Measurements from ENCODE around the gene VWA8.

Gene VWA8

DNA sequence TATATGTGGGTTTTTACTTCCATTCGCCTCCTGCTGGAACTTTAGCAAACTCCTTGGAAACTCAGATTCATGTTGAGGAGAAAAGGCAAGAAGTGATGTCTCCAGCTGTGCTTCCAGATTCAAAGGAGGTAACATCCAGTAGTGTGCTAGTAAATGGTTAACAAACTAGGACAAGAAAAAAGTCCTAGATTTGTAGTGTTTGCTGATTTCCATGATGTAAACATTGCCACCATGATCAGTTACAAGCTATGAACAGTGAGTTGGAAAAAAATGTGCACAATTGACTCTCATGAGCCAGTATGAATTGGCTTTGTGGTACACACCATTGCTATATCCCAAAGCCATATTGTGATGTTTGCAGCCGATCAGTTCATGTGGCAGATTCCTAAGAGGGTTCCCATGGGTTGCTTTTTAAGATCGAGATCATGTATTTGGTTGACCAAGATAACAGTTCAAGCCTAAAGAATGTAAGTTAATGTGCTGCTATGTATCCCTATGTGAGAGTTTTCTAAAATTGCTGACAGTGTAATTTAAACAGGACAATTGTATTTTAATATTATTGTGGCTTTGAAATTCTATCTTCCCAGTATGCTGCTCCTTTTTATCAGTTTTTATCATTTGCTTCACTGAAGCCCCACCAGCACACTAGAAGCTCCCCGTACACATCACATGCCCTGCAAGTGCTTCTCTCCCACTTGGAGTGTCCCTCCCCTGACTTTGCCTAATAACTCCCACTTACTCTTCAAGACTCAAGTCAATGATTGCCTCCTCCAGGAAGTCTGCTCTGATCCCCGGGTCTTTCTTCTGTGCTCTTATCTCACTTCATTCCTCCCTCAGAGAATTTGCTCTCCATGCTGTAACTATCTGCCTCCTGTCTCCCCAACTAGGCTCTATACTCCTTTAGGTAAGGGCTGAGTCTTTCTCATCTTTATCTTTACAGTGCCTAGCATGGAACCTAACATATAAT is 355.3 kb downstream of the VWA8 start:
- Histone ChIP-seq H3K27me3 (ENCODE audit: insufficient read depth, poor library complexity, severe bottlenecking) (no peaks in the 10 kb centered on the region), H3K9me3 (ENCODE audit: severe bottlenecking) (no peaks in the 10 kb centered on the region), H3K4me1 (ENCODE audit: insufficient read depth, poor library complexity, severe bottlenecking) (peaks cover 21% of the 10 kb centered on the region), H3K27ac (ENCODE audit: poor library complexity, severe bottlenecking) (no peak overlapping the region), H3K4me3 (ENCODE audit: severe bottlenecking) (no peak overlapping the region), H3K36me3 (ENCODE audit: low read depth) (peaks cover 14% of the 10 kb centered on the region; the same call in 1 of the 2 replicates)
- TF ChIP-seq, protein P1, sequence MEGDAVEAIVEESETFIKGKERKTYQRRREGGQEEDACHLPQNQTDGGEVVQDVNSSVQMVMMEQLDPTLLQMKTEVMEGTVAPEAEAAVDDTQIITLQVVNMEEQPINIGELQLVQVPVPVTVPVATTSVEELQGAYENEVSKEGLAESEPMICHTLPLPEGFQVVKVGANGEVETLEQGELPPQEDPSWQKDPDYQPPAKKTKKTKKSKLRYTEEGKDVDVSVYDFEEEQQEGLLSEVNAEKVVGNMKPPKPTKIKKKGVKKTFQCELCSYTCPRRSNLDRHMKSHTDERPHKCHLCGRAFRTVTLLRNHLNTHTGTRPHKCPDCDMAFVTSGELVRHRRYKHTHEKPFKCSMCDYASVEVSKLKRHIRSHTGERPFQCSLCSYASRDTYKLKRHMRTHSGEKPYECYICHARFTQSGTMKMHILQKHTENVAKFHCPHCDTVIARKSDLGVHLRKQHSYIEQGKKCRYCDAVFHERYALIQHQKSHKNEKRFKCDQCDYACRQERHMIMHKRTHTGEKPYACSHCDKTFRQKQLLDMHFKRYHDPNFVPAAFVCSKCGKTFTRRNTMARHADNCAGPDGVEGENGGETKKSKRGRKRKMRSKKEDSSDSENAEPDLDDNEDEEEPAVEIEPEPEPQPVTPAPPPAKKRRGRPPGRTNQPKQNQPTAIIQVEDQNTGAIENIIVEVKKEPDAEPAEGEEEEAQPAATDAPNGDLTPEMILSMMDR (IDR thresholded peaks at IDR 0.05; ENCODE audit: poor library complexity, severe bottlenecking): no peak
- ATAC-seq (ENCODE audit: low read depth) (no peak), DNase-seq (ENCODE audit: low spot score) (no peak)

DNA sequence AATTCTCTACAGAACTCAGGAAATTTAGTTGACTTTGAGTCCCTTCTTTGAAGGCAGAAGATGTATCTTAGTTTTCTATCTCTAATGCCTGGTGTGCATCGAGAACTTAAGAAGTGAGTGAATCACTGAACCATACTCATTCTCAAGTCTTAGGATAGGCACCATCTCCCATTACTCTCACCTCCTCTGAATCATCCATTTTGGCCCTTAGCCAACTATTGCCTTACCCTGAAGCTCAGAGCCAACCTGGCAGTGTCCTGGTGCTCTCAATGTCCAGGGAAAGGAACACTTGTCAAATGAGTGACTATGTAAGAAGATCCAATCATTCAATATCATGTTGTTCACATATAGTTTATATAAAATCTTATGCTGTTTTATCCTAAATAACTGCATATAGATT is 357.0 kb downstream of the VWA8 start:
- Histone ChIP-seq H3K4me1 (ENCODE audit: insufficient read depth, poor library complexity, severe bottlenecking) (peaks cover 12% of the 10 kb centered on the region), H3K27me3 (ENCODE audit: insufficient read depth, poor library complexity, severe bottlenecking) (no peaks in the 10 kb centered on the region), H3K4me3 (ENCODE audit: severe bottlenecking) (no peak overlapping the region), H3K36me3 (ENCODE audit: low read depth) (peaks cover 2% of the 10 kb centered on the region; the same call in 1 of the 2 replicates), H3K9me3 (ENCODE audit: severe bottlenecking) (no peaks in the 10 kb centered on the region), H3K27ac (ENCODE audit: poor library complexity, severe bottlenecking) (peak overlapping the region; percentile 8)
- no peak for DNase-seq (ENCODE audit: low spot score)
- TF ChIP-seq, protein P1 (IDR thresholded peaks at IDR 0.05; ENCODE audit: poor library complexity, severe bottlenecking): no peak
- ATAC-seq (ENCODE audit: low read depth): peak; percentile 98

DNA sequence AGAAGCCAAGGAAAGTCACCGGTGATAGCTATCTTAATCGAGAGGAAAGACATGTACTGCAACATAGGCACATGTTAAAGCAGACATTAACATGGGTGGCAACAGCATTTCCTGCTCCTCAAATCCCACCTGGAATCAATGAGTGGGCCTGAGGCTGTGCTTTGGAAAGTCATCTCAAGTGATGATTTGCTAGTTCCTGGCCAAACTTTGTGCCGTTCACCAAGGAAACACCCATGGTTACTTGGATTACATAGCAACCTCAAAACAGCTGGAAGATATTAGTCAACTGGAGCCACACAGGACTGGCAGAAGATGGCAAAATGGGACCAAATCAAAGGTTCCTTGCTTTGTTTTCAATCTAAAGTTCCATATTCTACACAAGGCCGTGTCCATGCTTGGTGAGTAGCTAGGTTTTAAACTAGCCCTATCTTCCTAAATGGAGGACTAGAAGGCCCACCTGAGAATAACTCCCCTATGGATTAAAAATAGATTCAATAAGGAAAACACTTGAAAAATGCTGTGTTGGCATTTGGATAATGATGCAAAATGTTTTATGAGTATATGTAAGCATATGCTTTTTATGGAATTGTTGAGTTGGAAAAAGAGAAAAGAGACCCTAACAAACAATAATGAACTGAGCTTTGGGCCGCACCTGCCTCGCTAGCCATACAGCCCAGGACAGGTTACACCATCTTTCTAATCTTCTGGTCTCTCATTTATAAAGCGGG is 359.0 kb downstream of the VWA8 start:
- DNase-seq (ENCODE audit: low spot score) (no peak), ATAC-seq (ENCODE audit: low read depth) (no peak)
- peaks cover 23% of the 10 kb centered on the region for H3K4me1 ChIP-seq (ENCODE audit: insufficient read depth, poor library complexity, severe bottlenecking)
- TF ChIP-seq, protein P1 (IDR thresholded peaks at IDR 0.05; ENCODE audit: poor library complexity, severe bottlenecking): no peak
- H3K27ac ChIP-seq (ENCODE audit: poor library complexity, severe bottlenecking): no peak overlapping the region
- H3K9me3 ChIP-seq (ENCODE audit: severe bottlenecking): no peaks in the 10 kb centered on the region
- no peak overlapping the region for H3K4me3 ChIP-seq (ENCODE audit: severe bottlenecking)
- H3K36me3 ChIP-seq (ENCODE audit: low read depth): no peaks in the 10 kb centered on the region; the same call in 1 of the 2 replicates
- H3K27me3 ChIP-seq (ENCODE audit: insufficient read depth, poor library complexity, severe bottlenecking): no peaks in the 10 kb centered on the region

DNA sequence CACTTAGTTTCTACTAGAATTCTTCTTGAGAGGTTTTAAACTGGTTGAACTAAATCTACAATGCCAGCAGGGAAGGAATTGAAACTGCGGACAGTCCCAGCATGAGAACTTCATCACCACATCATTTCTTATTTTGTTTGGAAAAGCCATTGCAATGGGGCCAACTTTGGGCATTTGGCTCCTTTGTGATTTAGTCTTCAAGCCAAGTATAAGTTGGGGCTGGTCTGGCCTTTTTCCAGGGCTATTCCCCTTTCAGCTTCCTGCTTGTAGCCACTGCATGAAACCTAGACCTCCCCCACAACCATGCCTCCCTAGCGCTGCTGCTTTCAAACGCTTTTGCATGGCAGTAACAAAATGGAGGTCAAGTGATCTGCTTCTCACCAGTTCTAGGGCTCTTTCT is 361.3 kb downstream of the VWA8 start:
- Histone ChIP-seq H3K9me3 (ENCODE audit: severe bottlenecking) (no peaks in the 10 kb centered on the region), H3K4me3 (ENCODE audit: severe bottlenecking) (no peak overlapping the region), H3K4me1 (ENCODE audit: insufficient read depth, poor library complexity, severe bottlenecking) (peaks cover 28% of the 10 kb centered on the region), H3K27me3 (ENCODE audit: insufficient read depth, poor library complexity, severe bottlenecking) (no peaks in the 10 kb centered on the region), H3K27ac (ENCODE audit: poor library complexity, severe bottlenecking) (no peak overlapping the region), H3K36me3 (ENCODE audit: low read depth) (no peaks in the 10 kb centered on the region; the same call in 1 of the 2 replicates)
- ATAC-seq (ENCODE audit: low read depth) (no peak), DNase-seq (ENCODE audit: low spot score) (no peak)
- TF ChIP-seq, protein P1 (IDR thresholded peaks at IDR 0.05; ENCODE audit: poor library complexity, severe bottlenecking): no peak
